GM19099 (cell line): Measurements from ENCODE around the gene C1QC.

Experiments used
- POLR2A ChIP-seq: IDR thresholded peaks from 3 replicates; pipeline ENCODE4 v1.6.1; 2011; ENCODE audit warnings: low read depth; ENCODE audit not compliant: insufficient read length; ENCODE audit errors: extremely low read depth

The C1QC gene

GRCh38 chr1:22613572-22613918 lies 29.9 kb upstream of the C1QC start:
- TF ChIP-seq POLR2A = no peak

DNA sequence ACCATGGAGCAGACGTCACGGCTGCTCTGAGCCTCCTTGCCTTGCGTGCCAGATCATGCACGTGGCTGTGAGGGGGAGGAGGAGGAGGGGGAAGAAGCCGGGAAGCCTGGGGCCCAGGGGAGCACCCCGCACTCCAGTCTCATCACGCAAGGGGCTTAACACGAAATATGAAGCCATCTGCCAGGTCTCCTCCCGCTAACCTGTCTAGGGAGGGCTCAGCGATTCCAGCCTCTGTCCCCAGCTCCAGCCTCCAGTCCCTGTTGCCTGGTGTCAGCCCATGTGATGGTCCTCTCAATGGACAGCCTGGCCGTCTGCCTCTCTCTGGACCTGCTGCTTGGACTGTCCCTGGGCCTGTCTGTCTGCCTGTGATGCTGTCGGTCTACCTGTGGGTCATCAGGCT lies 29.5 kb upstream of the C1QC start:
- no peak for TF ChIP-seq POLR2A

- no peak for TF ChIP-seq POLR2A
Measured at GRCh38 chr1:22615886-22616285, 27.5 kb upstream of the C1QC start.

- TF ChIP-seq POLR2A = no peak
Measured at GRCh38 chr1:22616571-22616970, 26.9 kb upstream of the C1QC start.

GRCh38 chr1:22618056-22618455 lies 25.4 kb upstream of the C1QC start:
- TF ChIP-seq POLR2A = no peak

DNA sequence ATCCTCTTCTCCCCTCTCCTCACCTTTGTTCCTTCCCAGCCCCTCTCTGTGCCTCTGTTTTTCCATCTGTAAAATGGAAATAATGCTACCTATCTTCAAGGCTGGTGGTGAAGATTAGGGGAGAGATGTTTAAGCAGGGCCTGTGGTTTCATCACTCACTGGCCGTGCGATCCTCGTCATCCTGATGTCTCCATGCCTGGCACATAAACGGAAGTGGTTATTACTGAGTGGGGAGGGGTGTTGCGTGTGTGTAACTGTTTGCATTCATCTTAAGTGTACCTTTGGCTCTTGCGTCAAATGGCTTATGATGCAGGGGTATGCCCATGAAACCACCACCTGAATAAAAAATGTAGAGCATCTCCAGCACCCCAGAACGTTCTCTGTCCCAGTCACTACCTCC lies 24.2 kb upstream of the C1QC start:
- TF ChIP-seq POLR2A = no peak

GRCh38 chr1:22619798-22620197 lies 23.6 kb upstream of the C1QC start:
- no peak for TF ChIP-seq POLR2A

GRCh38 chr1:22621761-22622160 lies 21.7 kb upstream of the C1QC start:
- no peak for TF ChIP-seq POLR2A

- no peak for TF ChIP-seq POLR2A
Measured at GRCh38 chr1:22625262-22625925, 18.0 kb upstream of the C1QC start.

DNA sequence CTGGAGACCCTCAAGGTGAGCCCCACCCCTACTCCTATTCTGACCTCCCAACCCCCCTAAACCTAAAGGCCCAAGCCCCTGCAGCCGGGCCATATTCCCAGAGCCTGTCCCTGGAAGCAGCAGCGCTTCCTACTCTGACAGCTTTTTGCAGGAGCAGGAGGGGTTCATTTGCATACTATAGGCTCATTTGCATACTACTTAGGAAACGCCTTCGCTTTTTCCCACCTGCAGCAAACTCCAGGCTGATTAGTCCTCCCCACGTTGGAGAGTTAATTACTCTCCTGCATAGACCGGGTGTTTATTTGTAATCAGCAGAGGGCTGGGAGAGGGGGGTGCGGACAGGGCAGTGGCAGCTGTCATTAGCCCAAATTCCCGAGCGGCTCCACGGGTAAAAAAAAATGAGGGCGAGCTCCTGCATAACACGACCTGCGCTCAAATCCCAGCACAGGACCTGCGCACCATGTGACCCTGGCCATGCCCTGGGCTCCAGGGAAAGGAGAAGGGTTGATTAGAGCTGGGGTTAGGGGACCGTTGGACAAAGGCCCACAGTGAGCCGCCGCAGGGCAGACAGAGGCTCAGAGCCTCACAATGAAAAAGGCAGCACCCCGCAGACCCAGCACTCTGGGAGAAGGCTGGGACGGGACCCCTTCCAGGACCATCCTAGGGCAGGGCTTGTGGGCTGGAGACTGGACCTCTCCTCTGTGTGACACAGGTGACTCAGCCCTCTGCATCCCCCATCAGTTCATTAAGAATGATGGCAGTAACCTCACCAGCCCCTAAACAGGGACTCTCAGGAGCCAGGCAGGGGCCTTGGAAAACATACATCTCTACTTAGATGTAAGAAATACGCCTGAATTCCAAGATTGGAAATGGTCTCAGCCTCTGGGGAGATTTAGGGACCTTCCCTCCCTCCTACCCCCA lies 16.9 kb upstream of the C1QC start:
- TF ChIP-seq POLR2A = no peak

DNA sequence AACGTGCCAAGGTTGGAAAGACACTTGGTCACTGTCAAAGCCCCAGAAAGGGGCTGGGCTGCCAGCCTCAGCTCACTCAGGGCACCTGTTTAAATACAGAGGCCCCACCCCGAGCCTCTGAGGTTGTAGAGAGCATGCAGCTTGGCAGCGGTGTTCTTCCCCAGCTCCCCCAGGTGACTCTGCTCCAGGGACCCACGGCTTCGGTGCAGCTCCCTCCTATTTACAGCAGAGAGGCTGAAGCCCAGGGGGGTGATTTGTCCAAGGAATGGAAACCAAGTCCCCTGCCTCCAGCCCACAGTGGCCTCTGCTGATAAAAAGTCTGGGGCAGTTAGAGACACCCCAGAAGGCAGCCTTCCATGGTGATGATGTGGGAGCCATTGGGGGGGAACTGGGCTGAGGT lies 16.1 kb upstream of the C1QC start:
- no peak for TF ChIP-seq POLR2A

DNA sequence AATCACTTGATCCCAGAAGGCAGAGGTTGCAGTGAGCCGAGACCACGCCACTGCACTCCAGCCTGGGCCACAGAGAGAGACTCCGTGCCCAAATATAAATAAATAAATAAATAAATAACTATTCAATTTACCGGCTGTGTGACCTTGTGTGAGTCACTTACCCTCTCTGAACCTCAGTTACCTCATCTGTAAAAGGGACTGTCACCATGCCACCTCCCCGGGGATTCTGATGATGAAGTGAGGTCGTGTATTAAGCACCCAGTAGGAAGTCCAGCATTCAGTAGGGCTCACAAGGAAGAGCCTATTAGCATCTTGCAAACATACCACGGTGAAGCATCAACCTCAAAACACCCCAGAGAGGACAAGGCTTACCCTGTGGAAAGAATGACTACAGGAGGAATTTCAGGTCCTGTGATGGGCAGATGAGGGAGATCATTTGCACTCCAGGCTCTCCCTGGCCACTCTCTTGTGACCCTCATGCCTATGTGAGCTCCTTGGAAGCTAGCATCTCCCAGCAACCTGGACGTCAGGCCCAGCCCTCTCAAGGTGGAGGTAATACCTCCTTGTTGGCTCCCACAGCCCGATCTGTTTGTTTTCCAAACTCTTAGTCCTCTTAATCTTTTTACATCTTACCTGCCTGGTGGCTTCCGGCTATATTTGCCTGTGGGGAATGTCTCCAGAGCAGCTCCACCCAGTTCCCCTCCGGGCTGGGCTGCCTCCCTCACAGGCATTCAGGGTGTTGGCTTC lies 14.6 kb upstream of the C1QC start:
- no peak for TF ChIP-seq POLR2A

- no peak for TF ChIP-seq POLR2A
Measured at GRCh38 chr1:22629886-22630285, 13.5 kb upstream of the C1QC start.

- TF ChIP-seq POLR2A = no peak
Measured at GRCh38 chr1:22633697-22634463, 9.6 kb upstream of the C1QC start.

- TF ChIP-seq POLR2A = no peak
Measured at GRCh38 chr1:22635436-22635835, 8.0 kb upstream of the C1QC start.
